ENCODE data around the gene PRICKLE3.

- TF ChIP-seq MXI1 (IDR thresholded peaks at IDR 0.05; ENCODE audit: borderline replicate concordance, low read depth, low read length) (no peak), CTCF (conservative IDR thresholded peaks at IDR 0.05; ENCODE audit: low read depth, low read length) (no peak)
Observed at GRCh38 chrX:49227726-49228125, 41.6 kb upstream of the PRICKLE3 start.
